Immature natural killer cell (primary cell): ENCODE results near the gene KAZN. TPM values are rescaled to one million over a fixed set of nuclear protein-coding genes. Genes with fewer than 3 reads are reported as not detected.

Source experiments
- DNase-seq, 3 donors: peaks; one replicate each; pipeline ENCODE4 v3.0.0; 2022; ENCODE audit warnings: mixed read lengths in 1 of 3
- H3K27ac Mint-ChIP-seq, 6 donors: one replicate each; pipeline ENCODE4 v1.8.0; 2020; ENCODE audit warnings: mixed read lengths in 6 of 6, mild to moderate bottlenecking in 5 of 6, inconsistent platforms in 4 of 6, moderate library complexity in 3 of 6
- H3K27me3 Mint-ChIP-seq, 3 donors: one replicate each; pipeline ENCODE4 v1.8.0; 2020 to 2021; ENCODE audit warnings: low read depth in 3 of 3, mild to moderate bottlenecking in 3 of 3, mixed read lengths in 3 of 3, moderate library complexity in 3 of 3, inconsistent platforms in 1 of 3
- H3K36me3 Mint-ChIP-seq, 3 donors: one replicate each; pipeline ENCODE4 v1.8.0; 2020; ENCODE audit warnings: mixed read lengths in 3 of 3, inconsistent platforms in 2 of 3, mild to moderate bottlenecking in 2 of 3
- H3K4me1 Mint-ChIP-seq, 2 donors: one replicate each; pipeline ENCODE4 v1.8.0; 2020; ENCODE audit warnings: inconsistent platforms in 2 of 2, mild to moderate bottlenecking in 2 of 2, mixed read lengths in 2 of 2, moderate library complexity in 1 of 2
- H3K4me3 Mint-ChIP-seq, 5 donors: one replicate each; pipeline ENCODE4 v1.8.0; 2020; ENCODE audit warnings: mild to moderate bottlenecking in 5 of 5, mixed read lengths in 5 of 5, inconsistent platforms in 3 of 5, moderate library complexity in 3 of 5
- H3K9me3 Mint-ChIP-seq, 6 donors: one replicate each; pipeline ENCODE4 v1.8.0; 2020; ENCODE audit warnings: mild to moderate bottlenecking in 6 of 6, mixed read lengths in 6 of 6, inconsistent platforms in 4 of 6, moderate library complexity in 3 of 6
- polyA plus RNA-seq, 3 donors: library from polyadenylated mRNA; unstranded; fragments of 300-500 nt; fragmentation: Illumina TruSeq; gene quantifications; one replicate each; pipeline ENCODE4 v1.2.3, GENCODE V29; 2021

The KAZN gene
- polyA plus RNA-seq, 3 donors from 2014 or later = 0.24 TPM; not detected in 2

DNA sequence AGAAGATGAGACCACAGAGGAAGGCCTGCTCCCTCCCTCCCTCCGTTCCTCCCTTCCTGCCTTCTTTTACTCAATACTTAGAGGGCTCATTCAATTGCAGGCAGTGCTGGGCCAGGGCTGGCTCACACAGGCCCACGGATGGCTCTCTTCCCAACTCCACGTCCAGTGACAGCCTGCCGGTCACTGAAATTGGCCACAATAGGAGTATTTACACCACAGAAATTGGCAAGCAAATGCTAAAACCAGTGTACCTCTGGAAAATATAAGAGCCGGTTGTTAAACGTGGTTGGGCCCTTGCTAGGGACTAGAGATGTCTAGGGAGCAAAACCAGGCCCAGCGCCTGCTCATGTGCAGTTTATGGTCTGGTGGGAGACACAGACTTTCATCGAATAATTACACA is 482.6 kb downstream of the KAZN start:
- Mint-ChIP-seq H3K27me3 (peaks cover 5 to 23% (median 7%) of the 10 kb centered on the region in 3 donors), H3K36me3 (peaks cover 0 to 4% (median 0%) of the 10 kb centered on the region in 3 donors), H3K27ac (peak overlapping the region in 5 of 6 donors; percentile 84 to 96 (median 89)), H3K4me1 (peaks cover 43 to 54% of the 10 kb centered on the region in 2 donors), H3K4me3 (peak overlapping the region; percentile 17 to 87 (median 77)), H3K9me3 (no peaks in the 10 kb centered on the region)
- DNase-seq = no peak

DNA sequence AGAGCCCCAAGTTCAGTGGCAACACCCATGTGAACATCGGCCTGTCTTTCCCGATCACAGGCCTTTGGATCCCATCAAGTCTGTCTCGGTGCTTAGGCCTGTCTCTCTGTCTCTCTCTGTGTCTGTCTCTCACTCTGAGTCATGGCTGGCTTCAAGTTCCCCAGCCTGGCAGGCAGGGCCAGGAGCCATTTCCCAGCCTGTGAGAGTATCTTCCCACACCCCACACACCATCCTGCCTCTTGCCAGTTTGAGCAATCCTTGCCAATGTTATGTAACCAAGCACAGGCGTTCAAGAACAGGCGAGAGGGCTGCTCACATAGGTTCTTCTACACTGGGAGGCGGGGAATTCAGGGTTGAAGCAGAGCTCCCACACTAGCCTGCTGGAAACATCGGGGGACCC is 485.1 kb downstream of the KAZN start:
- no peak overlapping the region for H3K4me3 Mint-ChIP-seq

DNA sequence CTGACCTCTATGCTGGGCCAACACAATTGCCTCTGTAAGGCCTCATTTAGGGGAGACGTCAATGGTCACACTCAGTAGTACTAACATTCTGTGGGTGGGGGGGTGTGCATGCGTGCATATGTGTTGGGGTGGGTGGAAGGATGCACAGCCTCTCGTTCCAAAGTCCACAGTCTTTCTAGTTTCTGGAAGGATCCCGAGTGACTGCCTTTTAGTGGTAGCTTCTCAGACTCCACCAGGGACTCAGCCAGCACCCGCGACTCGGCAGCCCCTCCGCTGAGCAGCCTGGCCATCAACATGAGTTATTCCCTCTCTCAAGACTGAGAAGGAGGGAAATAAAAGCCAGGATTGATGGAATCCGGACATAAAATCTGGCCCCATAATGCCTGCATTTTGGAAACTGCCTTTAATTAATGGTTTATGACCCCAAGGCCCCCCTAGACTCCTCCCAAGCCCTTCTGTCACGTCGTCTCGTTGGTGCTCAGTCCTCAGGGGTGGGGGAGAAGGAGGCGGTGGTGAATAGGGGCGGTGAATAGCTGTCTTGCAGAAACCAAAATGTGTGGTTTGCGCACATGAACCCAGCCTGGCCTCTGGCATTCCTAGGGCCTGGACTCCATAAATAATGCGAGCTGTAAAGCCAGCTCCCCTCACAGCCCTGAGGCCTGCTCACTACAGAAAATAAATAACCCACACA is 489.9 kb downstream of the KAZN start:
- peaks cover 8 to 18% of the 10 kb centered on the region in 2 donors for H3K4me1 Mint-ChIP-seq
- peaks cover 0 to 4% (median 0%) of the 10 kb centered on the region in 3 donors for H3K36me3 Mint-ChIP-seq
- no peaks in the 10 kb centered on the region for H3K9me3 Mint-ChIP-seq
- no peak overlapping the region for H3K4me3 Mint-ChIP-seq
- no peak for DNase-seq
- H3K27ac Mint-ChIP-seq = peak overlapping the region in 3 of 6 donors; percentile 26 to 70 (median 59)
- H3K27me3 Mint-ChIP-seq = peaks cover 3 to 11% (median 9%) of the 10 kb centered on the region in 3 donors

More for the DNA sequence above, 485.1 kb downstream of the KAZN start:
- peaks cover 32 to 35% of the 10 kb centered on the region in 2 donors for H3K4me1 Mint-ChIP-seq
- H3K27ac Mint-ChIP-seq = peak overlapping the region in 2 of 6 donors; percentile 30 to 68
- H3K27me3 Mint-ChIP-seq = peaks cover 0 to 13% (median 7%) of the 10 kb centered on the region in 3 donors
- H3K9me3 Mint-ChIP-seq = no peaks in the 10 kb centered on the region
- H3K36me3 Mint-ChIP-seq = peaks cover 0 to 4% (median 0%) of the 10 kb centered on the region in 3 donors
- no peak for DNase-seq

- DNase-seq = no peak
Measured at GRCh38 chr1:15089258-15089992, 490.9 kb downstream of the KAZN start.

DNA sequence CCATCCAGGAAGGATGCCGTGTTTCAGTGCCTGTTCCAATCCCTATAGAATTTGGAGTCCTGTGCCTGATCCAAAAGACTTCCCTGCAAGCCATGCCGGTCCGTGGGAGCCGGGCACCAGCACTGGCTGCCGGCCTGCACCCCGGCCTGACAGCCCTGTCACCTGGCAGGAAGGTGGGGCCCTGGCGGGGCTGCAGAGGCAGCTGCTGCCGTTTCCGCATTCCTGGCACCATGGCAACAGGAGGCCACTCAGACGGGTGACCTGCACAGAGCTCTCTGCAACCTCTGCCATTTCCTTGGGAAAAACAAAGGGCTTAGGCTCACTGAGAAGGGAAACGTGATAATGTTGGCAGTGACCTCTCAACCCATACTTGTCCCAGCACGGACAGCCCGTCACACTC is 491.9 kb downstream of the KAZN start:
- peak overlapping the region in 1 of 6 donors; percentile 63 for H3K27ac Mint-ChIP-seq
- no peak overlapping the region for H3K4me3 Mint-ChIP-seq
- DNase-seq = peak in 2 of 3 donors; percentile 21 to 26
- peaks cover 0 to 4% (median 0%) of the 10 kb centered on the region in 3 donors for H3K36me3 Mint-ChIP-seq
- H3K9me3 Mint-ChIP-seq = no peaks in the 10 kb centered on the region
- peaks cover 8 to 18% of the 10 kb centered on the region in 2 donors for H3K4me1 Mint-ChIP-seq
- peaks cover 0 to 9% (median 5%) of the 10 kb centered on the region in 3 donors for H3K27me3 Mint-ChIP-seq

More at GRCh38 chr1:15089258-15089992, 490.9 kb downstream of the KAZN start:
- Mint-ChIP-seq H3K9me3 (no peaks in the 10 kb centered on the region), H3K36me3 (peaks cover 0 to 4% (median 0%) of the 10 kb centered on the region in 3 donors), H3K4me1 (peaks cover 8 to 18% of the 10 kb centered on the region in 2 donors), H3K27me3 (peaks cover 0 to 9% (median 7%) of the 10 kb centered on the region in 3 donors), H3K4me3 (no peak overlapping the region), H3K27ac (peak overlapping the region in 4 of 6 donors; percentile 20 to 70 (median 41))

DNA sequence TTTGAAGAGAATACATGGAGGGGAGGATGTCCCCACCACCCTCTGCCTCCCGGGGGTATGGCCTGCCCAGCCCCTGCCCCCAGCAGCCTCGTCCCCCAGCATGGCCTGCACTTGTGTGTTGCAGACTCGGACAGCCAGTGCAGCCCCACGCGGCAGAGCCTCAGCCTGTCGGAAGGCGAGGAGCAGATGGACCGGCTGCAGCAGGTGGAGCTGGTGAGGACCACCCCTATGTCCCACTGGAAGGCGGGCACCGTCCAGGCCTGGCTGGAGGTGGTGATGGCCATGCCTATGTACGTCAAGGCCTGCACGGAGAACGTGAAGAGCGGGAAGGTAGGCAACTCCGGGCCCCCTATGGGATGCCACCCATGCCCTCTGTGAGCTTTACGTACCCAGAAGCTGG is 495.6 kb downstream of the KAZN start:
- H3K9me3 Mint-ChIP-seq = no peaks in the 10 kb centered on the region
- H3K27me3 Mint-ChIP-seq = peaks cover 0 to 9% (median 5%) of the 10 kb centered on the region in 3 donors
- DNase-seq = no peak
- peak overlapping the region in 1 of 6 donors; percentile 31 for H3K27ac Mint-ChIP-seq
- no peak overlapping the region for H3K4me3 Mint-ChIP-seq
- H3K36me3 Mint-ChIP-seq = no peaks in the 10 kb centered on the region
- peaks cover 12 to 20% of the 10 kb centered on the region in 2 donors for H3K4me1 Mint-ChIP-seq

- Mint-ChIP-seq H3K4me1 (peaks cover 19 to 20% of the 10 kb centered on the region in 2 donors), H3K36me3 (no peaks in the 10 kb centered on the region), H3K4me3 (no peak overlapping the region), H3K9me3 (no peaks in the 10 kb centered on the region), H3K27ac (no peak overlapping the region), H3K27me3 (peaks cover 2 to 11% (median 5%) of the 10 kb centered on the region in 3 donors)
- DNase-seq = no peak
Measured at GRCh38 chr1:15094719-15095495, 496.4 kb downstream of the KAZN start.

DNA sequence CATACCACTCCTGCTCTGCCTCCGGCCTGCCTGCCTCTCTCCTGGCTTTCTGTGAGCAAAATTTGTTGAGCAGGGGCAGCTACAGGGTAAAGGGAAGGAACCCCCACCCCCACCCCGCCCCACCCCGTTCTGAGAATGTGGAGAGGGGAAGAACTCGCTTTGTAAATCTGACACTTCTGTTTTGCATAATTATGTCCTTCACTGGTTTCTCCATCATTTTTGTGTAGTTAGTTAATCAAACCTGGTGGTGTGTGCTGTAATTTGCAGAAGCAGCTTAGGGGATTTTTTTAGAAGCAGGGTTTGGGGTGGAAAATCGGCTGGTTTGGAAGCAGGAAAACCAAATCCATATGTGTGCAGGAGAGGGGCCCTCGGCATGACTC is 497.0 kb downstream of the KAZN start:
- DNase-seq = no peak
- no peaks in the 10 kb centered on the region for H3K36me3 Mint-ChIP-seq
- no peaks in the 10 kb centered on the region for H3K9me3 Mint-ChIP-seq
- H3K4me1 Mint-ChIP-seq = peaks cover 21% of the 10 kb centered on the region in 2 donors
- H3K27me3 Mint-ChIP-seq = peaks cover 6 to 12% (median 9%) of the 10 kb centered on the region in 3 donors
- peak overlapping the region in 1 of 6 donors; percentile 9 for H3K27ac Mint-ChIP-seq
- no peak overlapping the region for H3K4me3 Mint-ChIP-seq

GRCh38 chr1:15096293-15096692 is 497.8 kb downstream of the KAZN start:
- Mint-ChIP-seq H3K27ac (peak overlapping the region in 2 of 6 donors; percentile 17 to 42), H3K9me3 (no peaks in the 10 kb centered on the region), H3K4me1 (peaks cover 24 to 25% of the 10 kb centered on the region in 2 donors), H3K36me3 (no peaks in the 10 kb centered on the region), H3K27me3 (peaks cover 10 to 20% (median 15%) of the 10 kb centered on the region in 3 donors), H3K4me3 (no peak overlapping the region)
- DNase-seq = no peak

- peaks cover 11 to 14% (median 14%) of the 10 kb centered on the region in 3 donors for H3K27me3 Mint-ChIP-seq
- no peaks in the 10 kb centered on the region for H3K9me3 Mint-ChIP-seq
- no peaks in the 10 kb centered on the region for H3K36me3 Mint-ChIP-seq
- H3K27ac Mint-ChIP-seq = peak overlapping the region in 2 of 6 donors; percentile 24 to 28
- no peak for DNase-seq
- no peak overlapping the region for H3K4me3 Mint-ChIP-seq
- H3K4me1 Mint-ChIP-seq = peaks cover 25% of the 10 kb centered on the region in 2 donors
Measured at GRCh38 chr1:15098176-15099125, 500.0 kb downstream of the KAZN start.

DNA sequence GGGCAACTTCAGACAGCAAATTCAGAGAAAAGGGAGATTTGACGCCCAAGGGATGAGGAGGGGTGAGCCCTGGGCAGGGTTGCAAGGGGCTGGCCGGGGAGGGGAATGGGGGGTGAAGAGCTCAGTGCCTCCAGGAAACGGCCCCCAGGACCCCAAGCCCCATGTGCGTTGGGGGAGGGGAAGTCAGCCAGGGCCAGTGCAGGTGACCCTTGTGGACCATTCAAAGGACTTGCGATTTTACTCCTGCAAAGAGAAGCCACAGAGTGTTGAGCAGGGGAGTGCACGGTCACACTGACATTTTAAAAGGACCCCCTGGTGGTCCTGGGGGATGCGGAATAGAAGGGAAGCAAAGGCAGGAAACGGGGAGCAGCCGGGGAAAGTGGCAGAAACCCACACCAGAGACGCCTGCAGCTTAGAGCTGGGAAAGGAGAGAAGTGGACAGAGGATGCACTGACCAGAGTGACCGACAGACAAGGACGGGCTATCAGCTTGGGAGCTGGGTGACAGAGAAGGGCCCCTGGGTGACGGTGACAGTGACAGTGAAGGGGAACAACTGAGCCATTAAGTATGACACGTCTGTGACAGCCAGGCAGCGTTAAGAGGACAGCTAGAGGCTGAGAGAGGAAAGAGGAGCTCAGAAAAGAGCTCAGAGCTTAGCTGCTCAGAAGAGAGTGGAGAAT is 501.1 kb downstream of the KAZN start:
- Mint-ChIP-seq H3K27me3 (peaks cover 11 to 14% (median 14%) of the 10 kb centered on the region in 3 donors), H3K27ac (peak overlapping the region in 4 of 6 donors; percentile 22 to 80 (median 57)), H3K4me3 (peak overlapping the region in 3 of 5 donors; percentile 11 to 43 (median 28)), H3K4me1 (peaks cover 25% of the 10 kb centered on the region in 2 donors), H3K9me3 (no peaks in the 10 kb centered on the region), H3K36me3 (no peaks in the 10 kb centered on the region)
- no peak for DNase-seq
